HEK293 (cell line): ENCODE data around the gene WDR6.

Source experiments
- EGR2 ChIP-seq: fragments of 450-650 bp; formaldehyde crosslinking; IDR thresholded peaks from 2 replicates; pipeline ENCODE4 v1.5.1; 2016; ENCODE audit warnings: low read depth, missing biosample characterization, missing genetic modification characterization
- GFI1B ChIP-seq: fragments of 450-650 bp; formaldehyde crosslinking; IDR thresholded peaks from 2 replicates; pipeline ENCODE4 v1.5.1; 2016; ENCODE audit warnings: missing biosample characterization, missing genetic modification characterization
- GLI4 ChIP-seq: fragments of 450-650 bp; formaldehyde crosslinking; IDR thresholded peaks from 2 replicates; pipeline ENCODE4 v1.5.1; 2016; ENCODE audit warnings: missing biosample characterization, missing genetic modification characterization
- GLIS1 ChIP-seq: fragments of 450-650 bp; formaldehyde crosslinking; IDR thresholded peaks from 2 replicates; pipeline ENCODE4 v1.5.1; 2016; ENCODE audit warnings: missing biosample characterization, missing genetic modification characterization
- HOXD13 ChIP-seq: sonication (generic); formaldehyde crosslinking; IDR thresholded peaks from 2 replicates; pipeline ENCODE4 v1.8.0; 2022; ENCODE audit warnings: missing genetic modification reagents, borderline replicate concordance
- KLF7 ChIP-seq: fragments of 450-650 bp; formaldehyde crosslinking; IDR thresholded peaks from 2 replicates; pipeline ENCODE4 v1.5.1; 2016; ENCODE audit warnings: missing biosample characterization, missing genetic modification characterization, borderline replicate concordance
- KLF9 ChIP-seq: fragments of 450-650 bp; formaldehyde crosslinking; IDR thresholded peaks from 2 replicates; pipeline ENCODE4 v1.5.1; 2016; ENCODE audit warnings: missing biosample characterization, missing genetic modification characterization, low read depth
- PRDM1 ChIP-seq: fragments of 450-650 bp; formaldehyde crosslinking; IDR thresholded peaks from 2 replicates; pipeline ENCODE4; 2016; ENCODE audit warnings: missing biosample characterization, missing genetic modification characterization
- SCRT1 ChIP-seq: fragments of 450-650 bp; formaldehyde crosslinking; IDR thresholded peaks from 2 replicates; pipeline ENCODE4 v1.5.1; 2016; ENCODE audit warnings: missing biosample characterization, missing genetic modification characterization, borderline replicate concordance
- SCRT2 ChIP-seq: fragments of 450-650 bp; formaldehyde crosslinking; IDR thresholded peaks from 2 replicates; pipeline ENCODE4 v1.5.1; 2016; ENCODE audit warnings: missing biosample characterization, missing genetic modification characterization
- YY1 ChIP-seq: fragments of 450-650 bp; formaldehyde crosslinking; IDR thresholded peaks from 2 replicates; pipeline ENCODE4 v1.5.1; 2018; ENCODE audit warnings: missing biosample characterization, missing genetic modification characterization
- ZBTB48 ChIP-seq: fragments of 450-650 bp; formaldehyde crosslinking; IDR thresholded peaks from 2 replicates; pipeline ENCODE4 v1.5.1; 2016; ENCODE audit warnings: missing biosample characterization, missing genetic modification characterization
- ZEB2 ChIP-seq: fragments of 450-650 bp; formaldehyde crosslinking; IDR thresholded peaks from 2 replicates; pipeline ENCODE4 v1.5.1; 2016; ENCODE audit warnings: missing biosample characterization, missing genetic modification characterization
- ZFP3 ChIP-seq: fragments of 450-650 bp; formaldehyde crosslinking; IDR thresholded peaks from 2 replicates; pipeline ENCODE4 v1.5.1; 2016; ENCODE audit warnings: low read depth, missing biosample characterization, missing genetic modification characterization
- ZNF10 ChIP-seq: fragments of 450-650 bp; formaldehyde crosslinking; IDR thresholded peaks from 2 replicates; pipeline ENCODE4 v1.5.1; 2017; ENCODE audit warnings: missing biosample characterization, missing genetic modification characterization
- ZNF140 ChIP-seq: fragments of 450-650 bp; formaldehyde crosslinking; IDR thresholded peaks from 2 replicates; pipeline ENCODE4 v1.5.1; 2016; ENCODE audit warnings: missing biosample characterization, missing genetic modification characterization
- ZNF16 ChIP-seq: fragments of 450-650 bp; formaldehyde crosslinking; IDR thresholded peaks from 2 replicates; pipeline ENCODE4 v1.5.1; 2016; ENCODE audit warnings: low read depth, missing biosample characterization, missing genetic modification characterization
- ZNF174 ChIP-seq: fragments of 450-650 bp; formaldehyde crosslinking; IDR thresholded peaks from 2 replicates; pipeline ENCODE4 v1.5.0; 2017; ENCODE audit warnings: missing biosample characterization, mild to moderate bottlenecking, missing genetic modification characterization
- ZNF23 ChIP-seq: fragments of 450-650 bp; formaldehyde crosslinking; IDR thresholded peaks from 2 replicates; pipeline ENCODE4 v1.5.1; 2016; ENCODE audit warnings: missing biosample characterization, missing genetic modification characterization, borderline replicate concordance
- ZNF266 ChIP-seq: fragments of 450-650 bp; formaldehyde crosslinking; IDR thresholded peaks from 2 replicates; pipeline ENCODE4 v1.5.1; 2016; ENCODE audit warnings: missing biosample characterization, missing genetic modification characterization, low read depth
- ZNF341 ChIP-seq: fragments of 450-650 bp; formaldehyde crosslinking; IDR thresholded peaks from 2 replicates; pipeline ENCODE4; 2016; ENCODE audit warnings: low read depth, missing biosample characterization, missing genetic modification characterization
- ZNF37A ChIP-seq: fragments of 450-650 bp; IDR thresholded peaks from 2 replicates; pipeline ENCODE4 v1.5.1; 2018; ENCODE audit warnings: missing biosample characterization, missing genetic modification characterization
- ZNF521 ChIP-seq: fragments of 450-650 bp; formaldehyde crosslinking; IDR thresholded peaks from 2 replicates; pipeline ENCODE4 v1.5.1; 2017; ENCODE audit warnings: missing biosample characterization, mild to moderate bottlenecking, missing genetic modification characterization
- ZNF529 ChIP-seq: fragments of 450-650 bp; formaldehyde crosslinking; IDR thresholded peaks from 2 replicates; pipeline ENCODE4 v1.5.1; 2017; ENCODE audit warnings: missing genetic modification characterization, missing biosample characterization; ENCODE audit not compliant: insufficient replicate concordance
- ZNF549 ChIP-seq: fragments of 450-650 bp; IDR thresholded peaks from 2 replicates; pipeline ENCODE4 v1.5.1; 2018; ENCODE audit warnings: missing biosample characterization, missing genetic modification characterization, mild to moderate bottlenecking, inconsistent platforms, moderate library complexity
- ZNF558 ChIP-seq: fragments of 450-650 bp; formaldehyde crosslinking; IDR thresholded peaks from 2 replicates; pipeline ENCODE4 v1.5.1; 2016; ENCODE audit warnings: missing biosample characterization, missing genetic modification characterization
- ZNF571 ChIP-seq: fragments of 450-650 bp; formaldehyde crosslinking; IDR thresholded peaks from 2 replicates; pipeline ENCODE4 v1.5.0; 2017; ENCODE audit warnings: missing biosample characterization, missing genetic modification characterization
- ZNF600 ChIP-seq: fragments of 450-650 bp; formaldehyde crosslinking; IDR thresholded peaks from 2 replicates; pipeline ENCODE4 v1.5.1; 2016; ENCODE audit warnings: missing biosample characterization, missing genetic modification characterization
- ZNF623 ChIP-seq: fragments of 450-650 bp; formaldehyde crosslinking; IDR thresholded peaks from 2 replicates; pipeline ENCODE4 v1.5.1; 2016; ENCODE audit warnings: missing biosample characterization, missing genetic modification characterization
- ZNF830 ChIP-seq: fragments of 450-650 bp; IDR thresholded peaks from 2 replicates; pipeline ENCODE4 v1.5.0; 2018; ENCODE audit warnings: missing biosample characterization, missing genetic modification characterization, low read depth, mild to moderate bottlenecking, moderate library complexity
- TF ChIP-seq, protein P1 (sequence below): fragments of 450-650 bp; formaldehyde crosslinking; IDR thresholded peaks from 2 replicates; pipeline ENCODE4 v1.5.1; 2017; ENCODE audit warnings: missing biosample characterization, missing genetic modification characterization
- TF ChIP-seq, protein P2 (sequence below): fragments of 450-650 bp; formaldehyde crosslinking; IDR thresholded peaks from 2 replicates; pipeline ENCODE4 v1.5.1; 2016; ENCODE audit warnings: missing biosample characterization, missing genetic modification characterization
- TF ChIP-seq, protein P3 (sequence below): fragments of 450-650 bp; formaldehyde crosslinking; IDR thresholded peaks from 2 replicates; pipeline ENCODE4 v1.5.1; 2016; ENCODE audit warnings: missing biosample characterization, missing genetic modification characterization
- TF ChIP-seq, protein P4 (sequence below): fragments of 450-650 bp; formaldehyde crosslinking; IDR thresholded peaks from 2 replicates; pipeline ENCODE4 v1.5.1; 2016; ENCODE audit warnings: missing biosample characterization, missing genetic modification characterization
- TF ChIP-seq, protein P5 (sequence below): fragments of 450-650 bp; formaldehyde crosslinking; IDR thresholded peaks from 2 replicates; pipeline ENCODE4; 2016; ENCODE audit warnings: missing biosample characterization, missing genetic modification characterization

Gene WDR6

DNA sequence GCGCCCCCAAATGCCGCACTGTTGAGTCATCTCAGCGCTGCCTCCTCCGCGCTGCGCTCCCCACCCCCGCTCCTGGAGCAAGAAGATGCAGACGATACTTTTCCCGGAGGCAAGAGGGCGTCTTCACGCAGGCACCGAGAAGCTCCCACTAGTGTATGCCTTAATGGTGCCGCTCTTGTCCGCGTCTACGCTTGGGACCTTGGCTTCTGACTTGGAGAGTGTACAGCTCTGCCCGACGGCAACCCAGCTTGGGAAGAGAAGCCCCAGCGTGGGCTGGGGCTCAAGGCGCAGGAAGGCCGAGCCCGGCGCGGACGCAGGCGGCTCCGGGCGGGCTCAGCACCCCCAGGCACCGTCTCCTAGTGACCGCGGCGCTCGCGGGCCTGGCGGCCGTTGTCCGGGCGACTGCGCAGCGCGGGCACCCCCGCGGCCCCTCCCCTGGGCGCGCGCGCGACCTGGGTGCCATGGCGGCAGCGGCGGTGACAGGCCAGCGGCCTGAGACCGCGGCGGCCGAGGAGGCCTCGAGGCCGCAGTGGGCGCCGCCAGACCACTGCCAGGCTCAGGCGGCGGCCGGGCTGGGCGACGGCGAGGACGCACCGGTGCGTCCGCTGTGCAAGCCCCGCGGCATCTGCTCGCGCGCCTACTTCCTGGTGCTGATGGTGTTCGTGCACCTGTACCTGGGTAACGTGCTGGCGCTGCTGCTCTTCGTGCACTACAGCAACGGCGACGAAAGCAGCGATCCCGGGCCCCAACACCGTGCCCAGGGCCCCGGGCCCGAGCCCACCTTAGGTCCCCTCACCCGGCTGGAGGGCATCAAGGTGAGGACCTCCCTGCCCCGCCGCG, 17.2 kb upstream of the WDR6 start, which contains the start of gene P4HTM (continued):
- TF ChIP-seq, protein P1, sequence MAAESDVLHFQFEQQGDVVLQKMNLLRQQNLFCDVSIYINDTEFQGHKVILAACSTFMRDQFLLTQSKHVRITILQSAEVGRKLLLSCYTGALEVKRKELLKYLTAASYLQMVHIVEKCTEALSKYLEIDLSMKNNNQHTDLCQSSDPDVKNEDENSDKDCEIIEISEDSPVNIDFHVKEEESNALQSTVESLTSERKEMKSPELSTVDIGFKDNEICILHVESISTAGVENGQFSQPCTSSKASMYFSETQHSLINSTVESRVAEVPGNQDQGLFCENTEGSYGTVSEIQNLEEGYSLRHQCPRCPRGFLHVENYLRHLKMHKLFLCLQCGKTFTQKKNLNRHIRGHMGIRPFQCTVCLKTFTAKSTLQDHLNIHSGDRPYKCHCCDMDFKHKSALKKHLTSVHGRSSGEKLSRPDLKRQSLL (tag by site-specific recombination), result no peak
- no peak for TF ChIP-seq ZNF140 (tag by site-specific recombination)
- no peak for TF ChIP-seq ZNF174 (tag by site-specific recombination)
- 0 out of 2 replicates have a peak, but pooled peaks have one; percentile 9 for TF ChIP-seq ZNF341 (tag by site-specific recombination)
- TF ChIP-seq ZNF558, result no peak
- TF ChIP-seq ZNF16 (tag by site-specific recombination), result no peak
- no peak for TF ChIP-seq YY1 (tag by site-specific recombination)
- TF ChIP-seq ZNF549 (tag by site-specific recombination), result no peak
- TF ChIP-seq KLF7 (tag by site-specific recombination), result no peak
- TF ChIP-seq ZNF830 (tag by site-specific recombination), result no peak
- no peak for TF ChIP-seq GFI1B (tag by site-specific recombination)
- no peak for TF ChIP-seq ZFP3
- TF ChIP-seq, protein P2, sequence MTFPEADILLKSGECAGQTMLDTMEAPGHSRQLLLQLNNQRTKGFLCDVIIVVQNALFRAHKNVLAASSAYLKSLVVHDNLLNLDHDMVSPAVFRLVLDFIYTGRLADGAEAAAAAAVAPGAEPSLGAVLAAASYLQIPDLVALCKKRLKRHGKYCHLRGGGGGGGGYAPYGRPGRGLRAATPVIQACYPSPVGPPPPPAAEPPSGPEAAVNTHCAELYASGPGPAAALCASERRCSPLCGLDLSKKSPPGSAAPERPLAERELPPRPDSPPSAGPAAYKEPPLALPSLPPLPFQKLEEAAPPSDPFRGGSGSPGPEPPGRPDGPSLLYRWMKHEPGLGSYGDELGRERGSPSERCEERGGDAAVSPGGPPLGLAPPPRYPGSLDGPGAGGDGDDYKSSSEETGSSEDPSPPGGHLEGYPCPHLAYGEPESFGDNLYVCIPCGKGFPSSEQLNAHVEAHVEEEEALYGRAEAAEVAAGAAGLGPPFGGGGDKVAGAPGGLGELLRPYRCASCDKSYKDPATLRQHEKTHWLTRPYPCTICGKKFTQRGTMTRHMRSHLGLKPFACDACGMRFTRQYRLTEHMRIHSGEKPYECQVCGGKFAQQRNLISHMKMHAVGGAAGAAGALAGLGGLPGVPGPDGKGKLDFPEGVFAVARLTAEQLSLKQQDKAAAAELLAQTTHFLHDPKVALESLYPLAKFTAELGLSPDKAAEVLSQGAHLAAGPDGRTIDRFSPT (tag by site-specific recombination), result peak; percentile 92
- TF ChIP-seq ZEB2 (tag by site-specific recombination), result peak; percentile 92; the same call in 1 of the 2 replicates
- no peak; the same call in 1 of the 2 replicates for TF ChIP-seq SCRT2
- TF ChIP-seq EGR2, result peak; percentile 90
- TF ChIP-seq ZNF623 (tag by site-specific recombination), result no peak
- no peak; the same call in 1 of the 2 replicates for TF ChIP-seq ZNF600 (tag by site-specific recombination)
- 0 out of 2 replicates have a peak, but pooled peaks have one; percentile 22 for TF ChIP-seq KLF9 (tag by site-specific recombination)
- TF ChIP-seq GLI4 (tag by site-specific recombination), result no peak
- TF ChIP-seq GLIS1 (tag by site-specific recombination), result peak; percentile 86
- no peak for TF ChIP-seq ZNF23 (tag by site-specific recombination)
- TF ChIP-seq, protein P3, sequence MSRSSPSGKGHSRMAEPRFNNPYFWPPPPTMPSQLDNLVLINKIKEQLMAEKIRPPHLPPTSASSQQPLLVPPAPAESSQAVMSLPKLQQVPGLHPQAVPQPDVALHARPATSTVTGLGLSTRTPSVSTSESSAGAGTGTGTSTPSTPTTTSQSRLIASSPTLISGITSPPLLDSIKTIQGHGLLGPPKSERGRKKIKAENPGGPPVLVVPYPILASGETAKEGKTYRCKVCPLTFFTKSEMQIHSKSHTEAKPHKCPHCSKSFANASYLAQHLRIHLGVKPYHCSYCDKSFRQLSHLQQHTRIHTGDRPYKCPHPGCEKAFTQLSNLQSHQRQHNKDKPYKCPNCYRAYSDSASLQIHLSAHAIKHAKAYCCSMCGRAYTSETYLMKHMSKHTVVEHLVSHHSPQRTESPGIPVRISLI, result no peak
- TF ChIP-seq ZNF529 (tag by site-specific recombination), result no peak
- TF ChIP-seq ZNF571 (tag by site-specific recombination), result no peak
- no peak for TF ChIP-seq ZNF37A (tag by site-specific recombination)
- no peak for TF ChIP-seq PRDM1 (tag by site-specific recombination)
- TF ChIP-seq ZNF10 (tag by site-specific recombination), result no peak; the same call in 1 of the 2 replicates
- no peak for TF ChIP-seq SCRT1 (tag by site-specific recombination)
- 0 out of 2 replicates have a peak, but pooled peaks have one; percentile 32 for TF ChIP-seq ZBTB48 (tag by site-specific recombination)
- TF ChIP-seq ZNF521, result no peak
- no peak for TF ChIP-seq ZNF266 (tag by site-specific recombination)
- TF ChIP-seq, protein P4, sequence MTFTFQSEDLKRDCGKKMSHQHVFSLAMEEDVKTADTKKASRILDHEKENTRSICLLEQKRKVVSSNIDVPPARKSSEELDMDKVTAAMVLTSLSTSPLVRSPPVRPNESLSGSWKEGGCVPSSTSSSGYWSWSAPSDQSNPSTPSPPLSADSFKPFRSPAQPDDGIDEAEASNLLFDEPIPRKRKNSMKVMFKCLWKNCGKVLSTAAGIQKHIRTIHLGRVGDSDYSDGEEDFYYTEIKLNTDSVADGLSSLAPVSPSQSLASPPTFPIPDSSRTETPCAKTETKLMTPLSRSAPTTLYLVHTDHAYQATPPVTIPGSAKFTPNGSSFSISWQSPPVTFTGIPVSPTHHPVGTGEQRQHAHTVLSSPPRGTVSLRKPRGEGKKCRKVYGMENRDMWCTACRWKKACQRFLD (tag by site-specific recombination), result no peak
- no peak for TF ChIP-seq HOXD13
- TF ChIP-seq, protein P5, sequence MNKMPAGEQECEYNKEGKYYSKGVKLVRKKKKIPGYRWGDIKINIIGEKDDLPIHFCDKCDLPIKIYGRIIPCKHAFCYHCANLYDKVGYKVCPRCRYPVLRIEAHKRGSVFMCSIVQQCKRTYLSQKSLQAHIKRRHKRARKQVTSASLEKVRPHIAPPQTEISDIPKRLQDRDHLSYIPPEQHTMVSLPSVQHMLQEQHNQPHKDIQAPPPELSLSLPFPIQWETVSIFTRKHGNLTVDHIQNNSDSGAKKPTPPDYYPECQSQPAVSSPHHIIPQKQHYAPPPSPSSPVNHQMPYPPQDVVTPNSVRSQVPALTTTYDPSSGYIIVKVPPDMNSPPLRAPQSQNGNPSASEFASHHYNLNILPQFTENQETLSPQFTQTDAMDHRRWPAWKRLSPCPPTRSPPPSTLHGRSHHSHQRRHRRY (tag by site-specific recombination), result no peak
